IPS-NIHi11 (cell line): ENCODE results near the gene PPP1R7.

Experiments
- DNase-seq: peaks from one replicate; pipeline ENCODE4 v3.0.0; 2012; ENCODE audit warnings: mixed read lengths, low spot score

PPP1R7 gene

DNA sequence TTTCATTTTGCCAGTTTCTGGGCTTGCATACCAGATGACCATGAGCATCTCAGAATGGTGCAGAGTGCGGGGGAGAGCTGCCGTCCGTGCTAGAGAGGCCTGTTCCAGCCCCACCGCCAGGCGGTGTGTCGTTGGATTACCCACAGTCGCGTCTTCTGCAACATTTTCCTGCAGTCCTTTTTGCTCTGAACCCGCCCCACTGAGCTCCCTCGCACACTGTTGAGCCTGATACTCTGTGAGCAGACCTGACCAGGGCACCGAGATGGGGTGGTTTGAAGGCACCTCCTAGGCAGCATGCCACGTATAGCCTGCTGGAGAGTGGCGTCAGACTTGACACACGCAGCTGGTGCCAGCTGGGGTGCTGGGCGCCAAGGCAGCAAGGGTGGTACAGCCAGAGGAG, 18.1 kb downstream of the PPP1R7 start:
- DNase-seq: no peak

DNA sequence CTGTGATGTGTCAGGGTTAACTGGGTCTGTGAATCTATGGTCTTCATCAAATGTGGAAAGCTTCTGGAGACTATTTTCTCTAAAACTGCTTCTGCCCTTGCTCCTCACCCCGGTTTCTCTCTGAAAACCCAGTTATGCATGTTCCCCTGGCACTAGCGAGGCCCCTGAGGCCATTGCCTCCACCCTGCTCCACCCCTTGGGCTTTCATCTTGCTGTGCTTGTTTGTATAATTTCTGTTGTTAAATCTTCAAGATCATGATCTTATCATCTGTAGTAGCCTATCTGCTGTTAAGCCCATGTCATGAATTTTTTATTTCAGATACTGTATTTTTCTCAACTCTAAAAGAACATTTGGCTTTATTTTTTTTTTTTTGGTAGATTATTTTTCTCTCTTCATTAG, 23.3 kb downstream of the PPP1R7 start:
- no peak for DNase-seq

DNA sequence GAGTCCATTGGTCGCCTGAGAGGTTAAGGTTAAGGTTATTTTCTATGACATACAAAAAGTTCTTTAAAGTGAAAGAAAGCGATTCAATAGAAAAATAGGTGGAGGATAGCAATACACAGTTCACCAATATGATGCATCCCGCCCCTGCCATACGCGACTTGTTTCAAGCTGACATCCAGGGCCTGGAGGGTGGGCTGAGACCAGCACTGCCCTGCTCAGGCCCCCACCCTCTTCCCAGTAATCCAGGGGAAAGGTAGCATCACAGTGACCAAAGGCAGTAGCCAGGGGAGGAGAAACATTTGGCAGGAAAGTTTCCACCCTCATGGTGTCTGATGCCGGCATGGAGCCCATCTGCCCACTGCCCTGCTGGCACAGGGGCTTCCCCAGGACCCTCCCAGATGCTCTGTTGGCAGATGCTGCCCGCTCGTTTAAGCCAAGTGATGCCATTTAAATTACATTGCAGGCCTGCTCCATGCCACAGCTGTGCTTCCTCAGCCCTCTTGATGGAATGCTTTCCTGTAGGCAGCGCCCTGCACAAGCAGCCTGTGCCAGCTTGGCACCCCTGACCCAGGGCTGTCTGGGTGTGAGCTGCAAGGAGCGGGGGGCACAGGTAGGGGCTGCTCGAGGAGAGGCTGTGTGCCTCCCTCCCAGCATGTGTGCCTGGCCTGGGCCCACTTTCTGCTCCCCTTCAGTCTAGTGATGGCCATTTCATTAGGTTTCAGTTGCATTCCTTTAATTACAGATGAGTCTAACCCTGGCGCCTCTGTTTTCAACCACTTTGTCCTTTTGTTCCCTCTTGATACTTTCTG, 27.5 kb downstream of the PPP1R7 start:
- DNase-seq: no peak

DNA sequence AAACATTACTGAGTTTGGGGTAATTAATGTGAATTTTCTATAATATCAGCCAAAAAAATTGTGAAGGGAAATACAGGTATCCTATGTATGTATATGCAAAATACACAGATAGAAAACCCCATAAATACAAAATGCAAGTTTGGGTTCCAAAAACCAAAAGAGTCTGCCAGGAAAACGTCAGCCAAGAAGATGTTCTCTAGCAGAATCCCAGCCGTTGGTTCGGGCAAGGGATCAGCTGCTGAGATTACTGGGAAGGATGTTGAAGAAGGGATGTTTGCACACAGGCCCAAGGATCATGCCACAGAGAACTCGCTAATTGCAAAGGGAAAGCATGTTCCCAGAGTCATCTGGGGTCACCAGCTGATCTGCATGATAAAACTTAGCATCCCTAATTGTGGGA, 28.7 kb downstream of the PPP1R7 start:
- DNase-seq: no peak

DNA sequence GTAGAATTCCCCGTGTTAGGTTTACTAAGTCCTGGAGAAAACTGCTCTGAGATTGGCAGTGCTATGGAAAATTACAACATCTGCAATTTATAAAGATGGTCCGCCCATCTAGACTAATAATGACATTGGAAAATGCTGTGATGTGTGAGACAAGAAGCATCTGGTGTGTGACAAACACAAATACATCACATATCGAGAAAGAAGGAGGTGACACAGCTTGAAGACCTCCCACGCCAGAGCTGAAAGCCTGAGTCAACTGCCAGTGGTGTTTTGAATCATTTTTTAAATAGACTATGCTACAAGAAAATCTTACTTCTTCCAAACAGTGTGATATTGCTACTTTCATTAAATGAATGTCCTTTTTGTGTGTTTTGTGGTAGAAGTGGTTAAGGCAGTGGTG, 29.6 kb downstream of the PPP1R7 start:
- DNase-seq: no peak

DNA sequence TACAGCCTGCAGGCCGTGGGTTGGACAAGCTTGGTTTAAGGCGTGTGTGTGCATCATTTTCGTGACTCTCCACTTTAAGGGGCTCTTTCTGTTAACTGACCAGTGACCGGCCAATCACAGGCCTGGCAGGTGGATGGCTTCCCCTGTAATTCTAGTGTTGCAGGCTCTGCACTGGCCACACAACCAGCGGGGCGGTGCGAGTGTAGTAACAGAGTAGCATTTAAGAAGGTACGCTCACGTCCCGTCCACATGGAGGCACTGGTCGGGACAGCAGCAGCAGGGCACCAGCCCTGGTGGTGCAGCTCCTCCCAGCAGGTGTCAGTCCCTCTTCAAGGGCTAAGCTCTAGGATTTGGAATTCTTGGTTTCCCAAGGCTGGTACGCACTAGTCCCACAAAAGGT, 30.2 kb downstream of the PPP1R7 start:
- peak; percentile 86 for DNase-seq

DNA sequence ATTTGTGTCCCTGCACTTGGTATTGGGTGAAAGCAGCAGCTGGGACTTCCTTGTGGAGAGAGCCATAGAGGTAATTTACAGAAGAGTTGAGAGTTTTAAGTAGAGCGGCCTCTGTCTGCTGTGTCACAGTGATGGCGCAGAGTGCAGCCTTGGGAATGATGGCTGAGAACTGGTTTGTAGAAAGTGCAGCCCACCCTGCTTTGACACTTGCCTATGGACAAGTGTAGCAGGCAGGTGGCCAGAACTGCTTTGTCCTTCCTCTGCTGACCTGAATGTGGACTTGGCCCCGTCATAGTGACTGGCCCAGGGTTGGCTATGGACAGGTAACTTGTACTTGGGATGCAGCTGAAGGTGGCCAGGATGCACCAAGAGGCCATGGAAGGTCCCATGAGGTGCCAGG, 31.9 kb downstream of the PPP1R7 start:
- DNase-seq: no peak

DNA sequence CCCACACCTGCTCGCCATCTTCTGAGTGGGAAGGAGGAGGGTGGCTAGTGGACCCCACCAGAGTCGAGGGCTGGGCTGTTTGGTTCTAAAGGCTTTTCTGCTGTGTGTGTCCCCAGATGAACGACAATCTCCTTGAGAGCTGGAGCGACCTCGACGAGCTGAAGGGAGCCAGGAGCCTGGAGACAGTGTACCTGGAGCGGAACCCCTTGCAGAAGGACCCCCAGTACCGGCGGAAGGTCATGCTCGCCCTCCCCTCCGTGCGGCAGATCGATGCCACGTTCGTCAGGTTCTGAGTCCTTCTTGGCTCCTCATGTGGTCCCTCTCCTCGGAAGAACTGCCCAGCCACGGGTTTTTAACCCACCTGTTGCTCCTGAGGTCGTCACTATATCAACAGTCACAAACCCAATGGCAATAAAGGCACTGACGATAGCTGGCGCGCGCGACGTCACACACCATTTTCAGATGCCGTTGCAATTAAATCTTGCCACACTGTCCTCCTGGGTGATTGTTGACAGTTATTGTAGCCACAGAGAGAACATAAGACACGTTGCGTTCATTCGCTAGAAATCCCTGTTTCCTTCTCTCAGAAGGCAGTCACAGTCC, 32.4 kb downstream of the PPP1R7 start:
- DNase-seq: no peak

DNA sequence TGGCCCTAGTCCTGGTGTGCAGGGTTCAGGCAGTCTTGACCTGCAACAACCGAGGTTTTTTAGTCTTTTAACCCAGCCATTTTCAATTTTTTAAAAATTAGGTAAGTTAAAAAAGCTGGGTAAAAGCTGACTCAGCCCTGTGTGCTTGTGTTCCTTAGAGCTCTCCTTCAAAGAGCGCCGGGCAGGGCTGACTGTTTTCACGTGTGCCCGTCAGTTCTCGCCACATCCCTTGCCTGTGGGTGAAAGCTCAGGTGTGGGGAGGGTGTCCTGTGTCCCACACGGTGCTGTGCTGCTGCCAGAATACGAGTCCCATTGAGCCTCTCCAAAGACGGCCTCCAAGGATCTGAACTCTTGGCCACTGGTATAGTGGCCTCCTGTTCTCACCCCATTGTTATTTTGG, 33.0 kb downstream of the PPP1R7 start:
- no peak for DNase-seq

DNA sequence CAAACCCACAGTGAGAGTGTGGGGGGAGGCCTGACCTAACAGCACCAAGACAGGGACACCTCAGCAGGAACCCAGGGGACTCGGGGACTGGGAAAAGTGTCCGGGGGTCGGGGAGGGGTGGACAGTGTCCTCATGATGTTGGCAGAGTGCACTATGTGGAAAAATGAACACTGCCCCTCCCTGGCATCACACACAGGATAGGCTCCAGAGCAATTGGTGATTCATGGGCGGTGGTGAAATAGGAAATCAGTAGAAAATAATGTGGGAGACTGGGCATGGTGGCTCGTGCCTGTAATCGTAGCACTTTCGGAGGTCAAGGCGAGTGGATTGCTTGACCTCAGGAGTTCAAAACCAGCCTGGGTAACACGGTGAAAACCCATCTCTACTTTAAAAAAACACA, 34.6 kb downstream of the PPP1R7 start:
- no peak for DNase-seq

DNA sequence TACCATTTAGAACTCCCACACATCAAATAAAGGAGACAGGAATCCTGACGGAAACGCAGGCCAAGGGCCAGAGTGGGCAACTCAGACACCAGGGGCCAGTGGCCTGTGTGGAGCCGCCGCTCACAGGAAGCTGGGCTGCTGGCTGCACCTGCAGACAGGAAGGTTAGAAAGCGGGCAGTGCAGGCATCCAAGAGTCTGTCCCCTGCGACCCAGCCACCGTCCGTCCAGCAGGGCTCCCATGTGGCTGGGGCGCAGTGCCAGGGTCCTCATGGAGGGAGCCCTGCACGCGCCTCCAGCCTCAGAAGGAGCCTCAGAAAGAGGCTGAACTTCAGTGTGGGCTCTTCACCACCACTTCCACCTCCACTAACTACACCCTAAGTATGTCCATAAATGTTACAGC, 35.7 kb downstream of the PPP1R7 start:
- no peak for DNase-seq

DNA sequence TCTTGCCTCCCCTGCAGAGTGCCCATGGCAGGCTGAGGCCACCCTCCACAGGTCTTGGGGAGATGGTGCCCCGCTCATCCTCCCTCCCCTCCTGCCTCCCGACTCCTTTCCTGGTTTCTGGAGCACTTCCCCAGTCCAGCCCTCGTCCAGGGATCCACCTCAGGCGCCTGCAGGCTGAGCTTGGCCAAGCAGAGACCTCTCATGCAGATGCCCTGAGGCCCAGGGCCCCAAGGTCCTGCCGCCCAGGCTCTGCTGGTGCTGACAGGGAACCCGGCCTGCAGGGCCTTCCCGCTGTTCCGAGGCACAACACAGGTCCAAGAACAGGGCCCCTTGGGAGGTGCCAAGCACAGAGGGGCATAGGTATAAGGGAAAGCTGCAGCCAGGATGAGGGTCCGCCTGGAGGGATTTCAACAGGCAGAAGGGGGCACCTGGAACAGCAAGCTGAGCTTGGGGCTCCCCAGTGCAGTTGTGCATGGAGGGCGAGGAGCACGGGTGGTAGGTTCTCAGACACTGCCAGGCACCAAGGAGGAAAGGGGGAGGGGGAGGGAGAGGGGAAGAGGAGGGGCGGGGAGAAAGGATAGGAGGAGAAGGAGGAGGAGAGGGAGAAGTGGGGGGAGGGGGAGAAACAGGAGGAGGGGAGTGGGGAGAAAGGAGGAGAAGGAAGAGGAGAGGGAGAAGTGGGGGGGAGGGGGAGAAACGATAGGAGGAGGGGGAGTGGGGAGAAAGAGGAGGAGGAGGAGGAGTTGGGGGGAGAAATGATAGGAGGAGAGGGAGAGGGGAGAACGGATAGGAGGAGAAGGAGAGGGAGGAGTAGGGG, 37.0 kb downstream of the PPP1R7 start:
- no peak for DNase-seq

DNA sequence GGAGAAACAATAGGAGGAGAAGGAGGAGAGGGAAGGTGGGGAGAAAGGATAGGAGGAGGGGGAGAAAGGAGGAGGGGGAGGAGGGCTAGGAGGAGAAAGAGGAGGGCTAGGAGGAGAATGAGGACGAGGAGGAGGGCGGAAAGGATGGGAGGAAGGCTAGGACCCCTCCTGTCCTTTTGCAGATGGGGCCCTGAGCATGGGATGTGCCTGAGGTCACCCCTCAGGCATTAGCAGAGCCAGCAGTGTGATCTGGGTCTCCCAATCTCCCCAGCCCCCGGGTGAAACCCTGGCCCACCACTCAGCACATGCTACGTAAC, 37.6 kb downstream of the PPP1R7 start:
- DNase-seq: no peak

DNA sequence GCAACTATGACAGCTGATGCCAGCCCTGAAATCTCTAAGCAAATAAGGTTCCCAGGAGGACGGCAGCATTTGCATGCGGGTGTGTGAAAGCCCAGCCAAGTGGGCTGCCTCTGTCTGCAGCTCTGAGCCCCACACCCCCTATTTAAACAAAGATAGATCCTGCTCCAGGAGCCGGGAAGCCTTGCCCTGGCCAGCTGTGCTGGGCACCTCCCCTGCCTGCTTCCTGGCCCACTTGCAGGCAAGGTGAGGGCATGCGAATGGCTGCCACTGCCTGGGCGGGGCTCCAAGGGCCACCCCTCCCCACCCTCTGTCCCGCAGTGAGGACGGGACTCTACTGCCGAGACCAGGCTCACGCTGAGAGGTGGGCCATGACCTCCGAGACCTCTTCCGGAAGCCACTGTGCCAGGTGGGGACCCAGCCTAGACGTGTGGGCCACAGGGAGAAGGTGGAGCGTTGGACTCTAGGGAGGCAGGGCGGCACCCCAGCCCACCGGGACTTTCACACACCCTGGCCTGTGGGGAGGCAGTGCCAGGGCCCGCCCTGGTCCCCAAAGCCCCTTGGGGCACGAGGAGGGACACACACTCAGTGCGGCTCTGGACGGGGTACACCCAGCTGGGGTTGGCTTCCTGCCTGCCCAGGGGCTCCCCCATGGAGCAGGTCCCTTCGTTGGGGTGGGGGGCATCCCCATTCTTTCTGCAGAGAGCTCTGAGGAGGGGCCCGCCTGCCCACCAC, 38.3 kb downstream of the PPP1R7 start, which contains the start of gene ANO7:
ANO7 (plus strand) TSS at position 317 of the 732 bp plus-strand sequence. CDS start 1,387 bp downstream, outside the sequence.
- no peak for DNase-seq

DNA sequence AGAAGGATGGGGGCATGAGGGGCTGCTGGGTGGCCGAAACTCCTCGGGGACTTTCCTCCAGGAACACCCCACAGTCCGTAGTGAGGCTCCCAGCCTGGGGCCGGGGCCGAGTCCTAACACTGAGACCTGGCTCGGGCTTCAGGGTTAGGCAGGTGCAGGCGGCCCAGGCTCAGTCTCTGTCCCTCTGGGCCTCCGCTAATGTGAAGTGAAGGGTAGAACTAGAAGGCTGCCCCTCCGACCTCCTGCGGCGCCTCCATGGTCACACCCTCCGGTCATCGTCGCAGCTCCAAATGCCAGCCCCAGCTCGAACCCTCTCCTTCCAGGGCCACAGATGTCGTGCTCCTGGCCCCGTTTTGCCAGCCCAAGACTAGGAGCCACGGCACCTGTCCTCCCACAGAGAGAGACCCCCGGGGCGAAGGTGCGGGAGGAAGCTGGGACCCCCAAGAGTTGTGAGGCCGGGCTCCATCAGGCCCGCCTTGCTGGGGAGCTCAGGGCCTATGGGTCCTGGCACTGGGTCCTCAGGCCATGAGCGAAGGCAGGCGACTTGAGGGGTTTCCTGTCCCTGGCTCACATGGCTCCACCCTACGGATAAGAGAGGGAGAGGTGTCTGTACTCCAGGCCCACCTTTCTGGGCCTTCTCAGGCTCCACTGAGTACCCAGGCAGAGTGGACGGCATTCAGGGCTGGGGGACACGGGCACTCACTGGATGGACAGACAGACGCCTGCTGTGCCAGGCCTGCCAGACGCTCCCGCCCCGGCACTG, 39.0 kb downstream of the PPP1R7 start:
- DNase-seq: no peak

DNA sequence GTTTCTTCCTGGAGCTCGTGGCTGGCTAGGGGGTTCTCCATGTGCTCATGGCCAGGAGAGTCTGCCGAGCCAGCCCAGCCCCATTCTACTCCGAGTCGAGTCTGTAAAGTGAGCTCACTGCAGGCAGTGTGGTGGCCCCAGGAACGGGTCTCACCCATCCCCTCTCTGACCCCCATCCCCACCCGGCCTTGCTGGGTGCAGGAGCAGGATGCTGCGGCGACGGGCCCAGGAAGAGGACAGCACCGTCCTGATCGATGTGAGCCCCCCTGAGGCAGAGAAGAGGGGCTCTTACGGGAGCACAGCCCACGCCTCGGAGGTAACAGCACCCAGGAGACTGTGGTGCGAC, 39.6 kb downstream of the PPP1R7 start:
- no peak for DNase-seq

DNA sequence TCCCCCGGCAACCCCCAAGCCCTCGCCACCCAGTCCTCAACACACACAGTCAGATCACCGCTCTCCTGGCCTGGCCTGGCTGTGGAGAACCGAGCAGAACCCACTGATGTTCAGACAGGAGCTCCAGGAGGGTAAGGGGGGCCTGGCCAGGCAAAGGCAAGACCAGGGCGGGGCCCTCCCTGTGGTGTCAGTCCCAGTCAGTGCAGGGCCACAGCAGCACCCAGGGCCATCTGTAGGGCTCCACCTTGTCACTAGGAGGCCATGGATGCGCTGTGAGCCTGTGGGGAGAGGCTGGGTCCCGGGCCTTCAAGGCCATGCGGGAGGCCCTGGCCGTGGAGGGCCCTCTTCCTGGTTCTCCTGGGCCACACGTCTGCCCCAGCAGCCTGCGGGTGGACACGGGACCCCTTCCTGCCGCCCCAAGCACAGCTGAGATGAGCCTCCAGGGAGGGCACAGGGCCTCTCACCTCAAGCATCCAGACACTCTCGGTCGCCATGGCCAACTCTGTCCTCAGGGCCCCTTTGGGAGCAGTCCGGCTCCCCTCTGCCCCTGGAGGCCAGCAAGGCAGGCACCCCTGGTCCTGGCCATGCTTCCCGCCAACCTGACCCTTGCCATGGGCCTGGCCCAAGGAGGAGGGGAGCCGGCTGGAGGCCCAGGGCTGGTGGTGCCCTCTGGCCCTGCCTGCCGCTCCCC, 40.2 kb downstream of the PPP1R7 start:
- no peak for DNase-seq

DNA sequence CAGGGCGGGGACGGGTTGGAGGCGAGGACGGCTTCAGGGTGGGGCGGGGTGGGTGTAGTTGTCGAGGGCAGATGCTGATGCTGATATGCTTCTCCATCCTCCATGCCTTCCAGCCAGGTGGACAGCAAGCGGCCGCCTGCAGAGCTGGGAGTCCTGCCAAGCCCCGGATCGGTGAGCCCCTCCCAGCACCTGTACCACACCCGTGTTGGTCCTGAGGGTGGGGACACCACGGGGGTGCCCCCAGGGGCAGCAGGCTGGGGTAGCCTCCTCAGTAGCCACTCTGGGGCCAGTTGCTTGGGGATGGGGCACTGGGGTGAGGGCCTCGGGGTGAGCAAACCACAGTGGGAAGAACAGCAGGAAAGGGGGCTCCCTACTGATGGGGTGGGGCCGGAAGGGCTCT, 40.8 kb downstream of the PPP1R7 start:
- DNase-seq: no peak

DNA sequence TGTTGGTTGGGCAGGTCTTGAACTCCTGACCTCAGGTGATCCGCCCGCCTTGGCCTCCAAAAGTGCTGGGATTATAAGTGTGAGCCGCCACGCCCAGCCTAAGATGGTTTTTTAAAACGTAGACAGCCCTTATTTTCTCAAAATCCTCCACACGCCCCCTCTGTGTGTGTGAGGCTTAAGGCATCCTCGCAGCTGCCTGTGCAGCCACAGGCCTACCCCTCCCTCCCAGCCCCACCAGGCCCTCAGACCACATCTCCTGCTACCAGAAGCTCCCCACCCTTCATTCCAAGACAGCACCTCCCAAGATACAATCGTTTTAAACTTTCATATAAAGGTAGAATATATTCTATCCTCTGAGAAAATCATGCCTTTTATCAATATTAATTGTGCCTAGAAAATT, 43.0 kb downstream of the PPP1R7 start:
- DNase-seq: peak; percentile 6

DNA sequence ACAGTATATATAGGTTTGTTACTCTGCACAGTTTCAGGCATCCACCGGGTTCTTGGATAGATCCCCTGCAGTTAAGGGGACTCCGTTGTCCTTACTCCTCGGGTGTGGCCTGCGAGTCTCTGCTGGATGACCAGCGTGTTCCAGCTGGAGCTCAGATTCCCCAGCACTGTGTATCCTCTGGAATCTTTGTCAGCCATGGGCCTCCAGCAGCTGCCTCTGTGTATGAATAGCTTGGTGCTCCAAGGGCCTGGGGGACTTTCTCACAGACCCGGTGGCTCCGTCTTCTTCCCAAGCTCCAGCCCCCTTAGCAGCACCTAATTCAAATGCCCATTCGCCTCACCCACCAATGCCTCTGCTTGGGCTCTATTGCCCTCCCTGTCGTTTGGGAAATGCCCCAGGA, 44.5 kb downstream of the PPP1R7 start:
- peak; percentile 7 for DNase-seq

DNA sequence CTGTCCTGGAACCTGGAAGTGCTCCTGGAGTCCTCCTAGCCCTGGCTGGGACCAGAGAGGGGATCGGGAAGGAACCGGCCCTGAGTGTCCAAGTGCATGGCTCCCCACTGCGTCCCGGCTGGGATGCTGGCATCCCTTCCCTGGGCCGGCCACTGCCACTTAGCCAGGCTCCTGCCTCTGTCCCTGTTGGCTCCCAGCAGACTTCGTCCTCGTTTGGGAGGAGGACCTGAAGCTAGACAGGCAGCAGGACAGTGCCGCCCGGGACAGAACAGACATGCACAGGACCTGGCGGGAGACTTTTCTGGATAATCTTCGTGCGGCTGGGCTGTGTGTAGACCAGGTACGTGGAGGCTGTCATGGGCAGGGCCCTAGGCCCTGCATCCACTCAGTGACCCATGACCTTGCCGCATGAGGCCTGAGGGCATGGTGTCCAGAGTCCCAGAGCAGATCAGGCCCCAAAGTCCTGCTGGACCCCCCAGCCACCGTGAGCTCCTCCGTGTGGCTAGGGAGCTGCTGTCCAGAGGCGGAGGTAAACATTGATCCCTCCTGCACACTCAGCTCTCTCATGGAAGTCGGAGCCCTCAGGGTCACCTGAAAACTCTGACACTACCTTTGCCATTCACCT, 45.4 kb downstream of the PPP1R7 start:
- DNase-seq: peak; percentile 9
